GM21423 (cell line): ENCODE results near the gene OVCH1.
"Not testable (repeated sequence)": the region's sequence is repeated elsewhere in the genome, so short reads cannot be mapped to it uniquely, and the experiment has no call there.

Source experiments
- ATAC-seq: cut with Tn5 transposase; IDR thresholded peaks from one replicate; pipeline ENCODE4 v1.9.1; 2021; ENCODE audit warnings: mild to moderate bottlenecking, moderate library complexity; ENCODE audit not compliant: unreplicated experiment

Gene OVCH1

GRCh38 chr12:29499235-29499634 is 1.7 kb upstream of the OVCH1 start:
- no peak for ATAC-seq

GRCh38 chr12:29492891-29493290 is 4.6 kb downstream of the OVCH1 start:
- no peak for ATAC-seq

GRCh38 chr12:29486972-29487371 is 10.5 kb downstream of the OVCH1 start:
- ATAC-seq, result no peak

- no peak for ATAC-seq
Measured at GRCh38 chr12:29463198-29463597, 34.3 kb downstream of the OVCH1 start.

GRCh38 chr12:29460082-29460481 is 37.4 kb downstream of the OVCH1 start:
- ATAC-seq, result no peak

- ATAC-seq, result no peak
Measured at GRCh38 chr12:29455087-29455486, 42.4 kb downstream of the OVCH1 start.

GRCh38 chr12:29451888-29452287 is 45.6 kb downstream of the OVCH1 start:
- no peak for ATAC-seq

- no peak for ATAC-seq
Measured at GRCh38 chr12:29448157-29448556, 49.3 kb downstream of the OVCH1 start.

GRCh38 chr12:29447285-29447975 is 50.1 kb downstream of the OVCH1 start:
- no peak for ATAC-seq

GRCh38 chr12:29439506-29439905 is 58.0 kb downstream of the OVCH1 start:
- no peak for ATAC-seq

- no peak for ATAC-seq
Measured at GRCh38 chr12:29438752-29439408, 58.6 kb downstream of the OVCH1 start.

GRCh38 chr12:29437575-29437974 is 59.9 kb downstream of the OVCH1 start:
- ATAC-seq, result no peak

- ATAC-seq, result not testable (repeated sequence)
Measured at GRCh38 chr12:29436815-29437214, 60.7 kb downstream of the OVCH1 start.

GRCh38 chr12:29431513-29431912 is 66.0 kb downstream of the OVCH1 start:
- ATAC-seq, result no peak

GRCh38 chr12:29430716-29431044 is 66.8 kb downstream of the OVCH1 start:
- no peak for ATAC-seq

- no peak for ATAC-seq
Measured at GRCh38 chr12:29429999-29430715, 67.3 kb downstream of the OVCH1 start.

GRCh38 chr12:29428633-29429032 is 68.9 kb downstream of the OVCH1 start:
- ATAC-seq, result peak; percentile 38

GRCh38 chr12:29427964-29428363 is 69.5 kb downstream of the OVCH1 start:
- ATAC-seq, result peak; percentile 99

GRCh38 chr12:29426498-29426897 is 71.0 kb downstream of the OVCH1 start:
- no peak for ATAC-seq

- no peak for ATAC-seq
Measured at GRCh38 chr12:29425722-29426121, 71.8 kb downstream of the OVCH1 start.

GRCh38 chr12:29416748-29417147 is 80.7 kb downstream of the OVCH1 start:
- no peak for ATAC-seq

GRCh38 chr12:29415111-29415510 is 82.4 kb downstream of the OVCH1 start:
- ATAC-seq, result no peak
